ENCODE measurements around the gene CPED1. TPM values are rescaled to one million over a fixed set of nuclear protein-coding genes. Genes with fewer than 3 reads are reported as not detected.
"Not testable (repeated sequence)": the region's sequence is repeated elsewhere in the genome, so short reads cannot be mapped to it uniquely, and the experiment has no call there.

The CPED1 gene
- total RNA-seq, 1 experiment from 2014 or later, result not detected

DNA sequence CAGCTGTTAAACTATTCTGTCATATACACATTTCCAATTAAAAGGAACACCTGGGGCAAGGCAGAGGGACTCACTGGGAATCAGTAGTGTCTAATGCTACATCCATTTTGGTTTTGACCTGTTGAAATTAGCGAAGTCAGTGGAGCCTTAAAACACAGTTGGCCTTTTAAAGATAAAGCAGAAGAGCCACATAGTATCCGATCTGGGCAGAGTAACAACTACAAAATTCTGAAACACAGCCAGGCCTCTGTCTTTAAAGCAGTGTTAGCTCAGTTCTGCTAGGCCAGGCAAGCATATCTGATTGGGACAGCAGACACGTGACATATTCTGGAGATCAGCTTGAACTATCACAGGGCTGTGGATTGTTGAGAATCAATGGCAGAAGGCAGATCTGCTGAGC is 222.7 kb downstream of the CPED1 start:
- no peak for DNase-seq (ENCODE audit: low read depth)
- in situ Hi-C loops (cut with HindIII; ENCODE audit: low pct_unique_long_range_greater_than_20kb, low sequenced_read_pairs), result no loop called here

DNA sequence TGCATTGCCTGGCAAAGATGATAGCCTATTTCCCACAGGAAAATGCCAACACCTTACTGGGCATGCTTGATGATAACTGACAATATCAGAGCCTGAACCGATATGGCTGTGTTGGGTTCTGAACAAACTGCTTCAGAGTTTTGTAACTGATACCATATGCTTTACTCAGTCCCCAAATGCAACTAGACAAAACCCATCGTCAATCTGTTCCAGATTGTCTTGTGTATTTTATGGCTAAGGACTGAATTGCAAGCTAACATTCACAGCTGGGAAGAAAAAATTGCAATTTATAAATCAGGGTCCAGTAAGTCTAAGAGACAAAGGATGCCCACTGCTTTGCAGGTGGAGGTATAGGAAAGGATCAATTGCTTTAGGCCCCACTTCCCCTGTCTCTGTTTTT is 223.5 kb downstream of the CPED1 start:
- DNase-seq (ENCODE audit: low read depth), result no peak
- in situ Hi-C loops (cut with HindIII; ENCODE audit: low pct_unique_long_range_greater_than_20kb, low sequenced_read_pairs), result no loop called here

DNA sequence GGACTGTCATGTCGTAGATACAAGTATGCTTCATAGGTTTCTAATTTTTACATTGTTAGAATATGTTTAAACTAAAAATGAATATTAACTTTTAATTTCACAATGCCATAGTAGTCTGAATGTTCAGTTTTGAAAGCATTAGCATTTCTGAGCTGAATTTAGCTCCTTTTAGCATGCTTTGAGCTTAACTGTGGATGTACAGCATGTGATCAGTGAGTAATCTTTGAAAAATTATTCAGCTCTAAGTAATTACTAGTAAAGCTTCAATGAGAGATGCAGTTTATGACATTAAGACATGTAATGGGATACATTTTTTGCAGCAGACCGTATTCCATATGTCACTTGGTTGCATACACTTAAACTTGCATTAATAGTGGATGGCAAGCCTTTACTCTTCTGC is 226.1 kb downstream of the CPED1 start:
- DNase-seq (ENCODE audit: low read depth), result no peak
- in situ Hi-C loops (cut with HindIII; ENCODE audit: low pct_unique_long_range_greater_than_20kb, low sequenced_read_pairs), result no loop called here

DNA sequence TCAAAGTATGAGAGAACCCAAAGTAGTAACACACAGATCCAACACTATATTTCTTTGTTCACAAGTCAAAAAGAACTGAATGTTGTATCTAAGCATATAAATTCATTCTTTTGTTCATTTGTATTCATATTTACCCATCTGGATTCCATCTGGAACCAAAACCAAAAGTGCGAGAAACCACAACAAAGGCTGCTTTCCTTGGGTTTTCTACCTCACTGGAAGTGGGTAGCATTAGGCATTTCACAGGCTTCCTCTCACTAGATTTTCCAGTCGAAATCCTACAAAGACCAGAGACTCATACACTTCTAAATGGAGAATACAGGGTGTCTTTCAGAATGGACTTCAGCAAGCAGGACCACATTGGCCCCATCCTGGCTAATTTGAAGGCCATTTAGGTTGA is 230.5 kb downstream of the CPED1 start:
- DNase-seq (ENCODE audit: low read depth), result no peak
- in situ Hi-C loops (cut with HindIII; ENCODE audit: low pct_unique_long_range_greater_than_20kb, low sequenced_read_pairs), result no loop called here

DNA sequence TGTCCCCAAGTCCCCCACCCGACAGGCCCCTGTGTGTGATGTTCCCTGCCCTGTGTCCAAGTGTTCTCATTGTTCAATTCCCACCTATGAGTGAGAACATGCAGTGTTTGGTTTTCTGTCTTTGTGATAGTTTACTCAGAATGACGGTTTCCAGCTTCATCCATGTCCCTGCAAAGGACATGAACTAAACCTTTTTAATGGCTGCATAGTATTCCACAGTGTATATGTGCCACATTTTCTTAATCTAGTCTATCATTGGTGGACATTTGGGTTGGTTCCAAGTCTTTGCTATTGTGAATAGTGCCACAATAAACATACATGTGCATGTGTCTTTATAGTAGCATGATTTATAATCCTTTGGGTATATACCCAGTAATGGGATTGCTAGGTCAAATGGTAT is 232.6 kb downstream of the CPED1 start:
- in situ Hi-C loops (cut with HindIII; ENCODE audit: low pct_unique_long_range_greater_than_20kb, low sequenced_read_pairs); DNase-seq (ENCODE audit: low read depth): not testable (repeated sequence)

DNA sequence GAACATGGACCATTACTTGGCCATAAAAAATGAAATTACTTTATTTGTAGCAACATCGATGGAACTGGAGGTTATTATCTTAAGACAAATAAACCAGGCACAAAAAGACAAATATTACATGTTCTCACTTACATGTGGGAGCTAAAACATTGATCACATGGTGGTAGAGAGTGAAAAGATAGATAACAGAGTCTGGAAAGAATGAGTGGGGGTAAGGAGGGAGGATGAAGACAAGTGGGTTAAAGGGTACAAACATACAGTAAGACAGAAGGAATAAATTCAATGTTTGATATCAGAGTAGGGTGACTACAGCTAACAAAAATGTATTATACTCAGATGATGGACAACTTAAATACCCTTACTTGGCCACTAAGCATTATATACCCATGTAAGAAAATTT is 240.3 kb downstream of the CPED1 start:
- in situ Hi-C loops (cut with HindIII; ENCODE audit: low pct_unique_long_range_greater_than_20kb, low sequenced_read_pairs), result no loop called here
- DNase-seq (ENCODE audit: low read depth), result no peak

DNA sequence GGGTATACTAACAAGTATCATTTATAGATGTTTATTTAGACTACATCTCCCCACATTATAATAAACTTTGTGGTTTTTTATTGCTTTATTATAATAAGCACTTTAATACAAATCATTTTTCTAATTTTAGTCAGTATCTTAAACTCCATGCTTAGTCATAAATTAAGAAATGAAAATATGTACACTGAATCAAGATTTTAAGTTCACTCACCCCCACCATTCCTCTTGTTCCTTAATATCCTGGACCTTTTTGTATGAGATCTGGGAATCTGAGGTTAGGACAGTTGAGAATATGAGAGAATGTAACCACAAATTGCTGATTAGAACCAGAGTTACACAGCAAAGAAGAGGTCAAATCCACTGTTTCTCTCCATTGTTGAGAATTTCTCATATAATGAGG is 246.7 kb downstream of the CPED1 start:
- DNase-seq (ENCODE audit: low read depth), result no peak
- in situ Hi-C loops (cut with HindIII; ENCODE audit: low pct_unique_long_range_greater_than_20kb, low sequenced_read_pairs), result no loop called here

DNA sequence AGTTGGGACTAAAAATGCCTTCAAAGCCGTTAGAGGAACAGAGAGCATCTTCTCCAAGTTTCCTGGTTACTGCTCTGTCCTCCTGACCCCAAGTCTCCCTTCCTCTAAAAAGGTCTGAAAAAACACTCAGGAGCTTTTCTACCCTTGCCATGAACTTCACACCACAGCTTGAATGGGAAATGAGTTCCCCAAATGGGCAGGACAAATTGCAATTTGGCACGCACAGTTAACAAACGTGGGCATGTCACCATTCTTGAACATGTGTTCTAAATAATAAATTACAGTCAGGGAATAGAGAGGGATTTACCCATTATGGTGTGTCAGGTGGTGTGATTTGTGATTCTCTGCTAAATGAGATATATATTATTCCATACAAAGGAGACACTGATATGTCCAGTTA is 249.1 kb downstream of the CPED1 start:
- in situ Hi-C loops (cut with HindIII; ENCODE audit: low pct_unique_long_range_greater_than_20kb, low sequenced_read_pairs), result no loop called here
- DNase-seq (ENCODE audit: low read depth), result no peak

DNA sequence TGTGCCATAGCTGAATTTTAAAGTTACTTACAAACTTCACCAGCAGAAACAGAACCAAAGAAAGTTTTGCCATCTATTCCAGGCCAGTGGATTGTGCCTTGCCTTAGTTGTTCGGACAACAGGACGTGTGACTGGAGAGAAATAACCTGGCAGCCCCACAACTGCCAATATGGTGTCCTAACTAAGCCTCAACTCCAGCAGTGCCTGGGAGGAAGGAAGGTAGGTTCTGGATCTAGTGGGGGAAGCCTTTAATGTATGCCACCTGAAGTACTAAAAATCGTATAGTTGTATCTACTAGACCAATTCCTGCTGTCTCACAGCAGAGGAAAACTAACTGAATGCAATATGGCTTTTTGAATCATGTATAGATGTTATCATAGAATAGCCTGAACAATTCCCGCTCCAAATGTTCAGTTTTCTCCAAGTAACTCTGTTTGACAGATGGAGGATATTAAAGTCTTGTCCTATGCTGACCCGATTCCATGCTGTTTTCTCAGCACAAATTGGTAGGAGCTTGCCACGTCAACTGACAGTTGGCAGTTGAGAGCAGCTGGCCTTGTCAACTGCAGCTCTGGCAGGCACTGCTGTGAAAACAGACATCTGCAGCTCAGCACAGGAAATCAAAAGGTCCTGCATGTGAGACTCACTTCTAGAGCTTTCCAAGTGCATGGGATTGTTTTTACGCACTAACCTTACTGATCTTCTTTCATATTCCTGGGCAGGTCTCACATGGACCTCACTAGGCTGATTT is 255.8 kb downstream of the CPED1 start:
- DNase-seq (ENCODE audit: low read depth), result no peak
- in situ Hi-C loops (cut with HindIII; ENCODE audit: low pct_unique_long_range_greater_than_20kb, low sequenced_read_pairs), result no loop called here

DNA sequence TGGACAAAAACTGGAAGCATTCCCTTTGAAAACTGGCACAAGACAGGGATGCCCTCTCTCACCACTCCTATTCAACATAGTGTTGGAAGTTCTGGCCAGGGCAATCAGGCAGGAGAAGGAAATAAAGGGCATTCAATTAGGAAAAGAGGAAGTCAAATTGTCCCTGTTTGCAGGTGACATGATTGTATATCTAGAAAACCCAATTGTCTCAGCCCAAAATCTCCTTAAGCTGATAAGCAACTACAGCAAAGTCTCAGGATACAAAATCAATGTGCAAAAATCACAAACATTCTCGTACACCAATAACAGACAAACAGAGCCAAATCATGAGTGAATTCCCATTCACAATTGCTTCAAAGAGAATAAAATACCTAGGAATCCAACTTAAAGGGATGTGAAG is 262.9 kb downstream of the CPED1 start:
- in situ Hi-C loops (cut with HindIII; ENCODE audit: low pct_unique_long_range_greater_than_20kb, low sequenced_read_pairs); DNase-seq (ENCODE audit: low read depth): not testable (repeated sequence)

DNA sequence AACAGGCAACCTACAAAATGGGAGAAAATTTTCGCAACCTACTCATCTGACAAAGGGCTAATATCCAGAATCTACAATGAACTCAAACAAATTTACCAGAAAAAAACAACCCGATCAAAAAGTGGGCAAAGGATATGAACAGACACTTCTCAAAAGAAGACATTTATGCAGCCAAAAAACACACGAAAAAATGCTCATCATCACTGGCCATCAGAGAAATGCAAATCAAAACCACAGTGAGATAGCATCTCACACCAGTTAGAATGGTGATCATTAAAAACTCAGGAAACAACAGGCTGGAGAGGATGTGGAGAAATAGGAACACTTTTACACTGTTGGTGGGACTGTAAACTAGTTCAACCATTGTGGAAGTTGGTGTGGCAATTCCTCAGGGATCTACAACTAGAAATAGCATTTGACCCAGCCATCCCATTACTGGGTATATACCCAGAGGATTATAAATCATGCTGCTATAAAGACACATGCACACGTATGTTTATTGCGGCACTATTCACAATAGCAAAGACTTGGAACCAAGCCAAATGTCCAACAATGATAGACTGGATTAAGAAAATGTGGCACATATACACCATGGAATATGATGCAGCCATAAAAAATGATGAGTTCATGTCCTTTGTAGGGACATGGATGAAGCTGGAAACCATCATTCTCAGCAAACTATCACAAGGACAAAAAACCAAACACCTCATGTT is 264.2 kb downstream of the CPED1 start:
- in situ Hi-C loops (cut with HindIII; ENCODE audit: low pct_unique_long_range_greater_than_20kb, low sequenced_read_pairs); DNase-seq (ENCODE audit: low read depth): not testable (repeated sequence)

DNA sequence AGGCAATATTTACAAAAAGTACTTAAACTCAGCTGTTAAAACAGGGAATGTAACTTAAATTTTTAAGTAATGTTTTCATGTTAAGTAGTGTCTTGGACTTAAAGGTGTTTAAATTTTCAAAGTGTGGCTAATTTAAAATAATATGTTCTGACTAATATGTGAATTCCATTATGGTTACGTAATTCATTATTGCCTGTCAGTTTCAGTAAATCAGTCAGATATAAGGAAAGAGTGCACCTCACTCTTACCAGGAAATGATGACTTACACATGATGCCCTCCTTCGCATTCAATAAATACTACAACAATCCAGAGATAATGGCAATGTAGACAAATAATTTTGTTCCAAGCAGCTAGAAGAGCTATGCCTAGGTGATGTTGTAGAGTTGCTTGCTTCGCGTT is 271.3 kb downstream of the CPED1 start:
- DNase-seq (ENCODE audit: low read depth), result no peak
- in situ Hi-C loops (cut with HindIII; ENCODE audit: low pct_unique_long_range_greater_than_20kb, low sequenced_read_pairs), result no loop called here

DNA sequence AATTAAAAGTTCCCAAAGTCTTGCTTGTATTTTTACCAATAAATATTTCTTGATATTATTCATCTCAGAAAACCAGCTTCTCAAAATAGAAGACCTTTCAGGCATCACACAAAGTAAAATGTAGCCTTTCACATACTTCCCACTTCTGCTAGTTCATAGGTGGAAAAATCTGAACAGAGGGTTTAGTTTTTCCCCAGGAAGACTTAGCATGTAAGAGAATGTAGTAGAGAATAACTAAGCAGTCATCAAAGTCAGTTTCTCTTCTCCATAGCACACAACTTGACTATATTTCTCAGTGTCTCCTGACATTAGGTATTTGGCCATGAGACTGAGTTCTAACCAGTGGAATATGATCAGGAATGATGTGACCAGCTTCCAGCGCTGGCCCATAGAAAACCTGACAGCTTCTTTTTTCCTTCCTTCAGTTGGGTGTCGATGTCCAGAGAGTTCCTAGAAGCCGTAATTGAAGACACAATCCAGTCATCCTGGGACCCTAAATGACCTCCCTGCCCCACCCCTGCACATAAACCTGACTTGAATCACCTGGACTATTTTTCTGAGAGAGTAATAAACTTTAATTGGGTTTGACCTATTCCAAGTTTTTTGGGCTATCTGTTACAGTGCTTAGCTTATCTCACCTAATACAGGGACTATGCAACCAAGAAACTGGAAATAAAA is 272.8 kb downstream of the CPED1 start:
- in situ Hi-C loops (cut with HindIII; ENCODE audit: low pct_unique_long_range_greater_than_20kb, low sequenced_read_pairs), result no loop called here

DNA sequence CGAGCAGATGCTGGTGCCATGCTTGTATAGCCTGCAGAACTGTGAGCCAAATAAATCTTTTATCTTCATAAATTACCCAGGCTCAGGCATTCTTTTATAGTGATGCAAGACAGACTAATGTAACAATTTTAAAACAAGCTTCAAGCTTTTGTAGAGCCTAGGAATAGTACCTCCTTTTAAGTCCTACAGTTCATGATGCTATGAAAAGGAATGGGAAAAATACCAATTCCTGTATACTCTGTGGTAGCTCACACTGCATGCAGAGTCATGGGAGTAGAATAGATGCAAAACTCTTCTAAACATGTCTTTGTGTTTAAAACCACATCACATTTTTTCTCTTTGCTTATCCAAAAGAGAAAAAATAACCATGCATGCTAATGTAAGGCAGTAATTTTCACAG is 273.7 kb downstream of the CPED1 start:
- DNase-seq (ENCODE audit: low read depth), result no peak
- in situ Hi-C loops (cut with HindIII; ENCODE audit: low pct_unique_long_range_greater_than_20kb, low sequenced_read_pairs), result no loop called here

More for the DNA sequence above, 272.8 kb downstream of the CPED1 start:
- DNase-seq (ENCODE audit: low read depth), result no peak

DNA sequence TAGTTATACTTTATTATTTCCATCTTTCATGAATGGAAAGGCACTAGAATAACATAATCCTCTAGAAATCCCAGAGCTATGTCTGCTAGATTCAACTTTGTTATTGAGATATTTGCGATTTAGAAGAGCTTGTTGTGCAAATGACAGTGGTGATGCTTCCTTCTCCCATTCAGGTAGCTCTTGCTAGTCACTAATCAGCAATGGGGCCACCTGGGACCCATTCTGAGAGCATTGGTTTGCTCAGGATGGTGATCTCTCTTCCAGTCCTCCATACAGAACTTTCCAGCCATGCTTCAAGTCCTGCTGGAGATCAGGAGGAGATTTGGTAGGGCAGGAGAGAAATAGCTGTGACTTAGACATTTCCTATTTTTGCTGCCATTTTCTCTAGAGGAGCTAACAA is 274.5 kb downstream of the CPED1 start:
- no peak for DNase-seq (ENCODE audit: low read depth)
- in situ Hi-C loops (cut with HindIII; ENCODE audit: low pct_unique_long_range_greater_than_20kb, low sequenced_read_pairs), result no loop called here

DNA sequence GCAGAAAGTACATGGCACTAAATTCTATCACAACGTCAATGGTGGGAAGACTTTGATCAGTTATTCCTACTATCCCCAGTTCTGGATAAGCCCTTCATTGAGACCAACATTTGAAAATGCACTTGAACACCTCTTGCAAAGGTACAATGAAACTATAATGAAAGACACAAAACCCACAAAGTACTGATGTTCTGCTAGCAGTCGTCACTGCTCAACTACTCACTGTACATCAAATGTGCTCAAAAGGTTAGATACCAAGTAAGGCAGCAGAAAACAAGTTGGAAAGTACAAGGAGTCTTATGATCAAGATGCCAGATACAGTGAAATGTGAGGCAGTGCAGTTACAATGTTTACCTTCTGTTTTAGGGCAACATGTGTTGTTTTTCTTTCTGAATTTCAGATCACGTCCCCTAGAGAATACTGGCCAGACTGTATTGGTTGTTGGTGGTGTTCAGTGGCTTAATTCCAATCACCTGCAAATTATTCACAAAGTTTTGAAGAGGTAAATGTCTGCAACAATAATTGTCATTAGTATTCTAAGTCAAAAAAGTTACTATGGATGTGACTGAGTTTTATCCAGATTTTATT is 277.9 kb downstream of the CPED1 start:
- in situ Hi-C loops (cut with HindIII; ENCODE audit: low pct_unique_long_range_greater_than_20kb, low sequenced_read_pairs), result no loop called here
- DNase-seq (ENCODE audit: low read depth), result no peak

DNA sequence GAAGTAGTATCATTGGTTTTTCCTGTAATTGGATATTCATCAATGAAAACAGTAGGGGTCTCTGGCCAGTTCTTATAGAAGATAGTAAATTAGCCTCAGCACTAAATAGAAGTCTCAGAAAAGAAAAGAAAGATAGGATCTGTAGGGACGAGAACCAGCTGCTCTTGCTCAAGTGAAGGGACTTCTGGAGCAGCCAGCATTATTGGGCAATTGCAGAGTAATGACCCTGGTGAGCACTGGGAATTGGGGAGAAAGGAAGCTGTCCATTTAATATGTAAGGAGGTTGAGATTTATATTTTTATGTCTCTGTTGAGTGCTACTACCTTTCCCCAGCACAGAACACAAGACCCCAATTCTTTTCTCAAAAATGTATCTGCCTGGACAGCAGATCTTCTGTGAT is 279.1 kb downstream of the CPED1 start:
- no peak for DNase-seq (ENCODE audit: low read depth)
- in situ Hi-C loops (cut with HindIII; ENCODE audit: low pct_unique_long_range_greater_than_20kb, low sequenced_read_pairs), result no loop called here

DNA sequence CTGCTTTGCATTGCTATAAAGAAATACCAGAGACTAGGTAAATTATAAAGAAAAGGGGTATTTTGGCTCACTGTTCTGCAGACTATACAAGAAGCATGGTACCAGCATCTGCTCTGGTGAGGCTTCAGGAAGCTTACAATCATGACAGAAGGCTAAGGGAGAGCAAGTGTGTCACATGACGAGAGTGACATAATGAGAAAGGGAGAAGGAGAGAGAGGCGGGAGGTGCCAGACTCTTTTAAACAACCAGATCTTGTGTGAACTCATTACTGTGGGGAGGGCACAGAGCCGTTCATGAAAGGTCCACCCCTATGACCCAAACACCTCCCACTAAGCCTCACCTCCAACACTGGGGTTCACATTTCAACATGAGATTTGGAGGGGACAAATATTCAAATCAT is 281.3 kb downstream of the CPED1 start:
- in situ Hi-C loops (cut with HindIII; ENCODE audit: low pct_unique_long_range_greater_than_20kb, low sequenced_read_pairs), result no loop called here

DNA sequence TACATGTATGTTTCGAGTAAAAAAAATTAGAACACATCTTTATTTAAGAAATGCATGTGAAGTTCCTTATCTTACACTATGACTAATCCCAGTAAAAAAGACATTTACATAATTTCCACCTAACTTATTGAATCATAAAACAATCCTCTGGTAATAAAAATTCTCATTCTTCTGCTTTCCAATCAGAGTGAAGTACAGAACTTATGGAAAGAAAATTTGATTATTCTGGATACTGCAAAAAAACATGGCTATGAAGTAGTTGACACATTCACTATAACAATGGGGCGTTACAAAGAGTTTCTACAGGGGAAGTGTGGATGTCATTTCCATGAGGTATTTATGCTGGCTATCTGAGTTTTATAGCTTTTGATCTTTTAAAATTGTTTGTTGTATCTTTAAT is 282.6 kb downstream of the CPED1 start:
- no peak for DNase-seq (ENCODE audit: low read depth)
- in situ Hi-C loops (cut with HindIII; ENCODE audit: low pct_unique_long_range_greater_than_20kb, low sequenced_read_pairs), result no loop called here

More for the DNA sequence above, 281.3 kb downstream of the CPED1 start:
- DNase-seq (ENCODE audit: low read depth), result no peak

Data from Caki2 (cell line).